ENCODE data around the gene OR13J1.
A peak's percentile ranks its signal among the peaks of the same experiment; 100 is the strongest.

Gene OR13J1

DNA sequence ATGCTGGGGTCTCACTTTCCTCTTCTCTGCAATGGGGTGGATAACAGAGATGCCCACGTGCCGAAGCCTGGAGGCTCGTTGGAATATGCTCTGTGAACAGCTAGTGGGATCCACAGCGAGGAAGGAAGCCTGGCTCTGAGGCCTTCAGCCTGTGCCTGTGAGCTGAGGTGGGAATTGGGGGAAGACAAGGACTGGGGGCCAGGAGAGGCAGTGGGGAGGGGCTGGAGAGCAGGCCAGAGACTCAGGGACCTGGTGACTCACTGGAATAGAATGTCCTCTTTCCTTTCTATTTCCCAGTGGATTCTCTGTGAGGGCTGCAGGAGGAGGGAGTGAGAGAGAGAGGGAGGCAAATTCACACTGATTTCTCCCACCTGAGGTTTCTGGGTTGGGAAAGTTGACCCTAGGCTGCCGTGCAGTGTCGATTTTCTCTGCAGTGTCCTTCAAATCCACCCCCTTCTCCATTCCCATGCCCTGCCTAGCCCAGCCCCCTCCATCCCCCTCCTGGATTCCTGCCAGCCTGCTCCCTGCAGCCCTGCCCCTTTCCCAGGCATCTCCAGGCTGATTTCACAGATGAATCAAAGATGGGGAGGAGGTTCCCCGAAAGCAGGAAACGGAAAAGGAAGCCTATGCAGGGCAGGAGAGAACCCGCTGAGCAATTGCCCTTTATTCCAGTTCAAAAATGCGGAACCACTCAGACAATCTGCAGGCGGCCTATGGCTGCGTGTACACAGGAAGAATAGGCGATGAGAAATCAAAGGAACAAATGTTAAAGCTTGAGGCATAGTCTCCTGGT lies 37.7 kb upstream of the OR13J1 start:
- TF ChIP-seq, protein P1, sequence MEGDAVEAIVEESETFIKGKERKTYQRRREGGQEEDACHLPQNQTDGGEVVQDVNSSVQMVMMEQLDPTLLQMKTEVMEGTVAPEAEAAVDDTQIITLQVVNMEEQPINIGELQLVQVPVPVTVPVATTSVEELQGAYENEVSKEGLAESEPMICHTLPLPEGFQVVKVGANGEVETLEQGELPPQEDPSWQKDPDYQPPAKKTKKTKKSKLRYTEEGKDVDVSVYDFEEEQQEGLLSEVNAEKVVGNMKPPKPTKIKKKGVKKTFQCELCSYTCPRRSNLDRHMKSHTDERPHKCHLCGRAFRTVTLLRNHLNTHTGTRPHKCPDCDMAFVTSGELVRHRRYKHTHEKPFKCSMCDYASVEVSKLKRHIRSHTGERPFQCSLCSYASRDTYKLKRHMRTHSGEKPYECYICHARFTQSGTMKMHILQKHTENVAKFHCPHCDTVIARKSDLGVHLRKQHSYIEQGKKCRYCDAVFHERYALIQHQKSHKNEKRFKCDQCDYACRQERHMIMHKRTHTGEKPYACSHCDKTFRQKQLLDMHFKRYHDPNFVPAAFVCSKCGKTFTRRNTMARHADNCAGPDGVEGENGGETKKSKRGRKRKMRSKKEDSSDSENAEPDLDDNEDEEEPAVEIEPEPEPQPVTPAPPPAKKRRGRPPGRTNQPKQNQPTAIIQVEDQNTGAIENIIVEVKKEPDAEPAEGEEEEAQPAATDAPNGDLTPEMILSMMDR (conservative IDR thresholded peaks at IDR 0.05; ENCODE audit: control insufficient read depth, insufficient read depth, low read depth, low read length) = no peak
- H3K4me3 ChIP-seq (ENCODE audit: control insufficient read depth, low read depth, low read length) = peak overlapping the region; percentile 40
- DNase-seq (ENCODE audit: low read depth) = peak; percentile 99

DNA sequence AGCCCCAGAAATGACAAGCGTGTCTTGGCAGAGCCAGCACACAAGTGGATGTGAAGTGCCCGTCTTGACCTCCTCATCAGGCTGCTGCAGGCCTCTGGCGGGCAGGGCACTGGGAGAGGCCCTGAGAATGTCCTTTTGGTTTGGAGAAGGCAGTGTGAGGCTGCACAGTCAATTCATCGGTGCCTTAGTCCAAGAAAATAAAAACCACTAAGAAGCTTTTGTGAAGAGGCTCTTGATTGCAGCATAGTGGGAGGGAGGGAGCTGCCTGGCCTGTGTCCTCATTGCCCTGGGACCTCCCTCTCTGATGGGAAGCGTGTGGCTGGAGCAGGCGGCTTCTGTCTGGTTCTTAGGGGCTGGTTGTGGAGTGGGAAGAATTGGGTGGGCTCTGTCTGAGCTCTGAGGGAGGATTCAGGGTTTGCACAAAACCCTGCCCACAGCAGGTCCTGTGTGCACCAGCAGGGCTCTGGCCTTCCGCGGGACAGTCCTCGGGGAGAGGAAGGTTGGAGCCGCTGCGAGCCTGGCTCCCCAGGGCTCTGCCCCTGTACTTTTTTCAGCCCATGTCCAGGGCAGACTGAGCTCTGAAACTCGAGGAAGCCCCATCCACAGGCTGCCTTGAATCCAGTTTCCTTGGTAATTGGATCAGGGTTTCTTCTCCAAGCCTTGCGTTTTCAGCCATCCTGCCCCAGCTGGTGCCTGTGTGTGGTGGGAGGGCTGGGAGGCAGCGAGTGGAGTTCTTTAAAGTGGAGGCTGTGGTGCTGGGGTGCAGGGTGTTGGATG lies 36.9 kb upstream of the OR13J1 start:
- DNase-seq (ENCODE audit: low read depth) = peak; percentile 95
- TF ChIP-seq, protein P1 (conservative IDR thresholded peaks at IDR 0.05; ENCODE audit: control insufficient read depth, insufficient read depth, low read depth, low read length) = no peak
- H3K4me3 ChIP-seq (ENCODE audit: control insufficient read depth, low read depth, low read length) = peak overlapping the region; percentile 40

DNA sequence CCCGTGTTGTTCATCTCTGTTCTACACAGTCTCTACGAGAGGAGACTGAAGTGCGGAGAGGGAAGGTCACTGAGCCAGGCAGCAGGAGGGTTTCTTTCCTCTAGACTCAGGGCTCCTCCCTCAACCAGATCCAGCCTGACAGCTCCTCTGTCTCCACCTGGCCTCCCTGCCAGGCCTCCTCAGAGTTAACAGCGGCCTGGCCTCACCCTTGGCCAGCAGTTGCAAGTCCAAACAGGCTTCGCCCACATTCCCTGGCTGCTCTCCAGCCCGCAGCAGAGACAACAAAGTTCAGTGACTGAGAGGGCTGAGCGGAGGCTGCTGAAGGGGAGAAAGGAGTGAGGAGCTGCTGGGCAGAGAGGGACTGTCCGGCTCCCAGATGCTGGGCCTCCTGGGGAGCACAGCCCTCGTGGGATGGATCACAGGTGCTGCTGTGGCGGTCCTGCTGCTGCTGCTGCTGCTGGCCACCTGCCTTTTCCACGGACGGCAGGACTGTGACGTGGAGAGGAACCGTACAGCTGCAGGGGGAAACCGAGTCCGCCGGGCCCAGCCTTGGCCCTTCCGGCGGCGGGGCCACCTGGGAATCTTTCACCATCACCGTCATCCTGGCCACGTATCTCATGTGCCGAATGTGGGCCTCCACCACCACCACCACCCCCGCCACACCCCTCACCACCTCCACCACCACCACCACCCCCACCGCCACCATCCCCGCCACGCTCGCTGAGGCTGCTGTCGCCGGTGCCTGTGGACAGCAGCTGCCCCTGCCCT lies 35.9 kb upstream of the OR13J1 start, which contains the start of gene HRCT1:
Gene HRCT1, plus strand, starts transcription at position 291 of the 768 bp plus-strand sequence. Its CDS starts 86 bp downstream, at position 377.
- H3K4me3 ChIP-seq (ENCODE audit: control insufficient read depth, low read depth, low read length) = peak within 1 kb of the TSS; percentile 40
- peak; percentile 98 for DNase-seq (ENCODE audit: low read depth)
- TF ChIP-seq, protein P1 (conservative IDR thresholded peaks at IDR 0.05; ENCODE audit: control insufficient read depth, insufficient read depth, low read depth, low read length) = no peak

DNA sequence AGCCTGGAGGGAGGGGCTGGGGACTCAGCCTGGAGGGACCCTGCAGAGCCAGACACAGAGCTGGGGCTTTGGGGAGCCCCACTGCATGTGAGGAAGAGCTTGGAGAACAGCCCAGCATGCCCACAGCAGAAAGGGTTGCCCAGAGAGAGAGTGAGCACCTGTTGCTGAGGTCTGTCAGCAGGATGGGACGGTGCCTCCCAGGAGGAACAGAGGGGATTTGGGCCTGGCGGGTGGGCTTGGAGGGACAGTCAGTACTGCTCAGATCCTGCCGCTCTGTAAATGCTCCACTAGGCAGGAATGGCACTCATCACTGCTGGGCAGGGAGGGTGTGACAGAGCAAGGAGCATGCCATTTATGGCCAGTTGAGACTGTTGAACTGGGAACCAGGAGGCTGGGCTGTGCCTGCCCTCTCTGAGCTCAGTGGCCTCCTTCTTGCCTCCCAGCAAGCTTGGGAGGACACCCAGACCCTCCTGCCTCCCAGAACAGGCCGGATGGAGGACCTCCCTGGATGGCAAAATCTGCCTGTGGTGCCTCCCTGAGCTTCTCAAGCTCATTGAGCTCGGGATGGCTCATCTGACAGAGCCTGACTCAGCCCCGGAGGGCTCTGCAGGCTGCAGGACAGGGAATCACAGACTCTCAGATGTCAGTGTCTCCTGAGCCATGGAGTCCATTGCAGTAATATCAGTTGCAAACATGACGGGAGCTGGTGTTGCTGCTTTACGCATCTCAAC lies 35.0 kb upstream of the OR13J1 start:
- no peak overlapping the region for H3K4me3 ChIP-seq (ENCODE audit: control insufficient read depth, low read depth, low read length)
- DNase-seq (ENCODE audit: low read depth) = peak; percentile 84
- TF ChIP-seq, protein P1 (conservative IDR thresholded peaks at IDR 0.05; ENCODE audit: control insufficient read depth, insufficient read depth, low read depth, low read length) = no peak

DNA sequence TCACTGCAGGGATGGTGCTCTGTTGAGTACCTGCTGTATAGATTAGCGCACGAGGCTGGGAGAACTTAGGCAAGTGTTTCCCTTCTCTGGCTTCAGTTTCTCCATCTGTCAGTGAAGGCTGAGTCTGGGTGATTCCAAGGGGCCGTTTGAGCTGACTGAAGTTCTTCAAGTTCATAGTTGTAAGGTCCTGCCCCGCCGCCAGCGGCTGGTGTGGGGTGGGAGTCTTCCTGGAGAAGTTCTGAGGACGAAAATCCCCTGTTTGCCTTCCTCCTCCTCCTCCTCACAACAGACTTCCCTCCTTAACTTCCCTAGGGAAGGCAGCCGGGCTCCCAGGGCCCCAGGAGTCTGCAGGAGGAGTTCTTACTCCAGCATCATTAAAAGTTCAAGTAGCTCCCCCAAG lies 34.1 kb upstream of the OR13J1 start:
- TF ChIP-seq, protein P1 (conservative IDR thresholded peaks at IDR 0.05; ENCODE audit: control insufficient read depth, insufficient read depth, low read depth, low read length) = no peak

DNA sequence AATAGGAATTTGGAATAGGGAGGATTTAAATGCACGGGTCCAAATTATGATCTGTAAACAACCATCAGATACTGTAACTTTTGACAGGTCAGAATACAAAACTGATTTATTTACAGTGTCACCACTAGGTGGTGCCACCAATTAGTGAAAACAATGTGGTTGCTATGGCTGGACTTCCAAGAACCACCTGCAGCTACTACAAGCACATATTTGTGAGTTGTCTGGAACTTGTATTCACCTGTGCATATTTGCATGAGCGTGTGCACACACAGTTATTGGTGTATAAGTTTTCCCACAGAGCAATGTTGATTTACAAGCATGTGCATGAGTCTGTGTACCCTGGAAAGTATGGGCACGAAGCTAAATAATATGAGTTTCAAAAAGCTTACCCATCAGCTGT lies 32.8 kb upstream of the OR13J1 start:
- DNase-seq (ENCODE audit: low read depth) = peak; percentile 75
- H3K4me3 ChIP-seq (ENCODE audit: control insufficient read depth, low read depth, low read length) = no peak overlapping the region
- TF ChIP-seq, protein P1 (conservative IDR thresholded peaks at IDR 0.05; ENCODE audit: control insufficient read depth, insufficient read depth, low read depth, low read length) = peak; percentile 53

More for the DNA sequence above, 34.1 kb upstream of the OR13J1 start:
- no peak overlapping the region for H3K4me3 ChIP-seq (ENCODE audit: control insufficient read depth, low read depth, low read length)
- DNase-seq (ENCODE audit: low read depth) = no peak
